Liver (tissue), 9 donors: ENCODE results near the gene KSR1. TPM values are rescaled to one million over a fixed set of nuclear protein-coding genes. Genes with fewer than 3 reads are reported as not detected.

ENCODE experiments used
- DNase-seq: peaks from one replicate; pipeline ENCODE4 v3.0.0-alpha.2; 2017; ENCODE audit warnings: low spot score
- H3K27ac ChIP-seq, 2 donors: one replicate each; pipeline ENCODE4 v1.7.0; 2013; ENCODE audit warnings: inconsistent platforms in 2 of 2, low read length in 2 of 2, control low read depth in 1 of 2, low read depth in 1 of 2, mild to moderate bottlenecking in 1 of 2
- H3K27me3 ChIP-seq, 4 donors: one replicate each; pipeline versions ENCODE4 v1.6.1 to v1.7.0; 2013; ENCODE audit warnings: low read length in 3 of 4, inconsistent platforms in 1 of 4, mild to moderate bottlenecking in 1 of 4, moderate library complexity in 1 of 4; ENCODE audit not compliant: control insufficient read depth in 4 of 4, insufficient read depth in 4 of 4
- H3K36me3 ChIP-seq, 4 donors: one replicate each; pipeline versions ENCODE4 v1.6.1 to v1.7.0; 2013; ENCODE audit warnings: low read length in 3 of 4, mild to moderate bottlenecking in 3 of 4, low read depth in 1 of 4, moderate library complexity in 1 of 4; ENCODE audit not compliant: control insufficient read depth in 4 of 4, insufficient read depth in 3 of 4
- H3K4me1 ChIP-seq, 4 donors: one replicate each; pipeline versions ENCODE4 v1.6.1 to v1.7.0; 2013; ENCODE audit warnings: low read length in 3 of 4, mild to moderate bottlenecking in 3 of 4, moderate library complexity in 1 of 4; ENCODE audit not compliant: control insufficient read depth in 4 of 4, insufficient read depth in 4 of 4
- H3K4me3 ChIP-seq, 3 donors: one replicate each; pipeline versions ENCODE4 v1.6.1 to v1.7.0; 2013; ENCODE audit warnings: low read length in 3 of 3, control low read depth in 1 of 3, low read depth in 1 of 3, mild to moderate bottlenecking in 1 of 3
- H3K9ac ChIP-seq, 2 donors: one replicate each; pipeline ENCODE4 v1.7.0; 2013; ENCODE audit warnings: low read length in 2 of 2, mild to moderate bottlenecking in 2 of 2, moderate library complexity in 2 of 2, control low read depth in 1 of 2, low read depth in 1 of 2
- H3K9me3 ChIP-seq, 4 donors: one replicate each; pipeline versions ENCODE4 v1.6.1 to v1.7.0; 2013; ENCODE audit warnings: low read length in 3 of 4; ENCODE audit not compliant: control insufficient read depth in 4 of 4
- ATF3 ChIP-seq: IDR thresholded peaks from 2 replicates; pipeline ENCODE4 v1.6.1; 2016; ENCODE audit warnings: antibody characterized with exemption
- CTCF ChIP-seq: fragments of 150-350 bp; IDR thresholded peaks from 2 replicates; pipeline ENCODE4 v1.5.1; 2017; ENCODE audit warnings: improper control_type of control experiment, low read depth, low read length; ENCODE audit not compliant: missing input control
- EGR1 ChIP-seq, 2 donors: IDR thresholded peaks; 2 replicates each; pipeline ENCODE4 v1.6.1; 2016 to 2018; ENCODE audit warnings: antibody characterized with exemption in 2 of 2, low read depth in 2 of 2
- FOXA1 ChIP-seq: IDR thresholded peaks from 2 replicates; pipeline ENCODE4 v1.6.1; 2016; ENCODE audit warnings: antibody characterized with exemption
- FOXA2 ChIP-seq: IDR thresholded peaks from 2 replicates; pipeline ENCODE4 v1.6.1; 2016; ENCODE audit warnings: antibody characterized with exemption
- GABPA ChIP-seq, 2 donors: IDR thresholded peaks in 1 of 2; conservative IDR thresholded peaks in 1 of 2; 2 replicates each; pipeline ENCODE4 v1.6.1; 2016; ENCODE audit warnings: antibody characterized with exemption in 2 of 2, mild to moderate bottlenecking in 1 of 2, moderate library complexity in 1 of 2
- HNF4A ChIP-seq, 2 donors: conservative IDR thresholded peaks; 2 replicates each; pipeline ENCODE4 v1.6.1; 2016; ENCODE audit warnings: antibody characterized with exemption in 2 of 2, mild to moderate bottlenecking in 2 of 2
- HNF4G ChIP-seq: IDR thresholded peaks from 2 replicates; pipeline ENCODE4 v1.6.1; 2016; ENCODE audit warnings: antibody characterized with exemption
- JUND ChIP-seq, 2 donors: IDR thresholded peaks; 2 replicates each; pipeline ENCODE4 v1.6.1; 2016; ENCODE audit warnings: antibody characterized with exemption in 2 of 2
- MAX ChIP-seq: IDR thresholded peaks from 2 replicates; pipeline ENCODE4 v1.6.1; 2016; ENCODE audit warnings: antibody characterized with exemption
- NR2F2 ChIP-seq: IDR thresholded peaks from 2 replicates; pipeline ENCODE4 v1.6.1; 2016; ENCODE audit warnings: antibody characterized with exemption
- RAD21 ChIP-seq, 2 donors: IDR thresholded peaks; 2 replicates each; pipeline ENCODE4 v1.6.1; 2016; ENCODE audit warnings: antibody characterized with exemption in 2 of 2, mild to moderate bottlenecking in 2 of 2
- REST ChIP-seq: IDR thresholded peaks from 2 replicates; pipeline ENCODE4 v1.6.1; 2016; ENCODE audit warnings: antibody characterized with exemption, mild to moderate bottlenecking
- RXRA ChIP-seq, 2 donors: IDR thresholded peaks; 2 replicates each; pipeline ENCODE4 v1.6.1; 2017 to 2018; ENCODE audit warnings: antibody characterized with exemption in 2 of 2, mild to moderate bottlenecking in 1 of 2
- SP1 ChIP-seq: IDR thresholded peaks from 2 replicates; pipeline ENCODE4 v1.6.1; 2018; ENCODE audit warnings: antibody characterized with exemption, mild to moderate bottlenecking
- TAF1 ChIP-seq: conservative IDR thresholded peaks from 2 replicates; pipeline ENCODE4 v1.6.1; 2016; ENCODE audit warnings: antibody characterized with exemption, mild to moderate bottlenecking
- YY1 ChIP-seq: IDR thresholded peaks from 2 replicates; pipeline ENCODE4 v1.6.1; 2016; ENCODE audit warnings: antibody characterized with exemption, mild to moderate bottlenecking
- ZBTB33 ChIP-seq: IDR thresholded peaks from 2 replicates; pipeline ENCODE4 v1.6.1; 2016; ENCODE audit warnings: antibody characterized with exemption
- WGBS: extraction: QIAGEN DNeasy Blood & Tissue Kit; methylation state at CpG from one replicate; pipeline ENCODE4 v1.1.7; 2013; 5-methylcytosine and 5-hydroxymethylcytosine counted together
- polyA plus RNA-seq, 2 donors: library from polyadenylated mRNA; stranded (reverse) in 1 of 2; unstranded in 1 of 2; fragments of 200-250 nt in 1 of 2; fragments of >200 nt in 1 of 2; fragmentation: Nextera tagmentation in 1 of 2; extraction: Ambion mirVana in 1 of 2; gene quantifications; one replicate each; pipeline versions ENCODE4 v1.2.1 to v1.2.3, GENCODE V29; 2013 to 2015
- total RNA-seq, 2 donors: library from RNA; depleted of rRNA; stranded (reverse); fragments of >200 nt; gene quantifications; one replicate each; pipeline ENCODE4 v1.2.3, GENCODE V29; 2014
- donor health status: healthy.
- donor health status: healthy.
- donor health status: healthy.
- donor health status: healthy.
- donor health status: healthy.

Gene KSR1
- total and polyA plus RNA-seq, 4 donors, result 1.2 to 9.0 (median 4.1) TPM

GRCh38 chr17:27525836-27526603 lies 69.8 kb downstream of the KSR1 start:
- no peak for TF ChIP-seq RAD21 (IDR thresholded peaks at IDR 0.05)
- no peak for TF ChIP-seq YY1
- Histone ChIP-seq H3K4me3 (no peak overlapping the region), H3K27me3 (no peaks in the 10 kb centered on the region), H3K9ac (no peak overlapping the region), H3K4me1 (peaks cover 0 to 10% (median 4%) of the 10 kb centered on the region in 4 donors), H3K9me3 (no peaks in the 10 kb centered on the region), H3K36me3 (no peaks in the 10 kb centered on the region), H3K27ac (no peak overlapping the region)
- DNase-seq, result no peak
- 90% methylated on average over 6 of the region's 6 CpGs for WGBS

GRCh38 chr17:27526604-27527002 lies 70.4 kb downstream of the KSR1 start:
- H3K4me3 ChIP-seq, result no peak overlapping the region
- peaks cover 0 to 10% (median 6%) of the 10 kb centered on the region in 4 donors for H3K4me1 ChIP-seq
- H3K9me3 ChIP-seq, result no peaks in the 10 kb centered on the region
- no peaks in the 10 kb centered on the region for H3K36me3 ChIP-seq
- no peak overlapping the region for H3K9ac ChIP-seq
- 22% methylated on average over 9 of the region's 9 CpGs for WGBS
- no peak for TF ChIP-seq TAF1
- DNase-seq, result no peak
- no peaks in the 10 kb centered on the region for H3K27me3 ChIP-seq
- no peak overlapping the region for H3K27ac ChIP-seq

GRCh38 chr17:27529230-27529796 lies 73.1 kb downstream of the KSR1 start:
- no peak overlapping the region for H3K9ac ChIP-seq
- H3K4me3 ChIP-seq, result no peak overlapping the region
- WGBS, result 90% methylated on average over 7 of the region's 7 CpGs
- peaks cover 0 to 10% (median 6%) of the 10 kb centered on the region in 4 donors for H3K4me1 ChIP-seq
- H3K27ac ChIP-seq, result no peak overlapping the region
- no peaks in the 10 kb centered on the region for H3K36me3 ChIP-seq
- TF ChIP-seq RXRA (IDR thresholded peaks at IDR 0.05) (no peak), YY1 (no peak), HNF4A (conservative IDR thresholded peaks at IDR 0.05) (no peak), FOXA2 (no peak), SP1 (no peak), MAX (no peak), TAF1 (no peak), RAD21 (IDR thresholded peaks at IDR 0.05) (no peak), CTCF (no peak), REST (no peak), EGR1 (IDR thresholded peaks at IDR 0.05; ENCODE audit: low read depth in 2 of 2) (no peak), FOXA1 (no peak), GABPA (IDR thresholded peaks at IDR 0.05 in 1 of 2, conservative IDR thresholded peaks at IDR 0.05 in 1 of 2) (no peak), JUND (IDR thresholded peaks at IDR 0.05) (no peak), NR2F2 (no peak), ZBTB33 (no peak), ATF3 (no peak), HNF4G (no peak)
- no peaks in the 10 kb centered on the region for H3K9me3 ChIP-seq
- no peak for DNase-seq
- no peaks in the 10 kb centered on the region for H3K27me3 ChIP-seq
